Activated CD8-positive, alpha-beta T cell treated with anti-CD3 and anti-CD28 coated beads, Interleukin-2, amount 10 ng/mL, durations not matched to agents 7 days and 5 days (primary cell): Measurements from ENCODE around the gene SIN3A. TPM values are rescaled to one million over a fixed set of nuclear protein-coding genes. Genes with fewer than 3 reads are reported as not detected.
"Not testable (repeated sequence)": the region's sequence is repeated elsewhere in the genome, so short reads cannot be mapped to it uniquely, and the experiment has no call there.

Source experiments
- ATAC-seq: fragments of 150-1000 bp; cut with Tn5 transposase; one replicate; pipeline ENCODE4 v1.10.0; 2021; ENCODE audit warnings: moderate library complexity
- CTCF ChIA-PET: fragments of 350-600 bp; sonication (Branson Sonifier 250); formaldehyde crosslinking; loops from one replicate; lab custom pipeline; 2021; ENCODE audit warnings: antibody characterized with exemption; lab: Charles Lee
- POLR2A ChIA-PET: fragments of 350-600 bp; sonication (Branson Sonifier 250); formaldehyde crosslinking; loops from one replicate; lab custom pipeline; 2021; ENCODE audit warnings: antibody characterized with exemption; lab: Charles Lee
- DNase-seq: peaks from one replicate; pipeline ENCODE4 v3.0.0-alpha.2; 2020
- H3K27ac Mint-ChIP-seq: one replicate; pipeline ENCODE4 v1.8.0; 2021; ENCODE audit warnings: mild to moderate bottlenecking, mixed read lengths
- H3K27me3 Mint-ChIP-seq: one replicate; pipeline ENCODE4 v1.8.0; 2021; ENCODE audit warnings: low read depth, mixed read lengths
- H3K36me3 Mint-ChIP-seq: one replicate; pipeline ENCODE4 v1.8.0; 2021; ENCODE audit warnings: low read depth, mixed read lengths
- H3K4me1 Mint-ChIP-seq: one replicate; pipeline ENCODE4 v1.8.0; 2021; ENCODE audit warnings: low read depth, mixed read lengths
- H3K4me3 Mint-ChIP-seq: one replicate; pipeline ENCODE4 v1.8.0; 2021; ENCODE audit warnings: mild to moderate bottlenecking, mixed read lengths
- H3K9me3 Mint-ChIP-seq: one replicate; pipeline ENCODE4 v1.8.0; 2022; ENCODE audit warnings: mixed read lengths; ENCODE audit not compliant: insufficient read depth
- total RNA-seq, 2 experiments: library from RNA; stranded (reverse); gene quantifications; one replicate each; pipeline ENCODE4 v1.2.3, GENCODE V29; 2021

SIN3A gene
- total RNA-seq = 100 to 1,000 TPM in 1 of 2 experiments, 10 to 100 TPM in 1; 96.7 to 104 TPM

DNA sequence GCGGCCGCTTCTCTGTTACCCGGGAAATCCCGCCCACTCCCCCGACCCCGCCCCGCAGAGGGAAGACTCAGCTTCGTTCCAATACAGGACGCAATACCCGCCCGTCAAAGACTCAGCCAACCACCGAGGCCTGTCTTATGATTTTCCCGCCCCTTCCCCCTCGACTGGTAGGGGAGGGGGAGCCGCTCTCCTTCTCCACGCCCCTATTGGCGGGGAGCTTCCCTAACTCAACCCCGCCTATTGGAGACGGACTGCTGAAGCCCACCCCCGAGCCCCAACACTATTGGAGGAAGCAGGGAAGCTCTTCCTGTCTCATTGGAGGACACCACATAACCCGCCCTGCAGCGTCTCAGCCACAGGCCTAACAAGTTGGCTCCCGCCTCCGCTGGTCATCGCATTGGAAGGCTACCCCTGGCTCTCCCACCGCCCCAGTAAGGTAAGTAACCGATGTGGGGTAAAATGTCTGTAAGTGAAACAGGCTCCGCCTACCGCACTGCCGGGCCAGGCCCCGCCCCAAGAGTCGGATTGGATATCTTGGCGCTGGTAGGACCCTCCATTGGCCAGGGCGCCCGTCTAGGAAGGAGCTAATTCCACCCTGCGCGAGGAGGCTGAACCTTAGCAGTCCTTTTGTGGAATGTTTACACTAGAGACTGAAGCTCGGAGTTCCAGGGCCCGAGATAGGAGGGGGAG is at the start of gene SIN3A:
Gene SIN3A, minus strand, starts transcription at position 17 of the 690 bp plus-strand sequence. CDS start 21,315 bp downstream, outside the sequence.
- Mint-ChIP-seq H3K9me3 (no peaks in the 10 kb centered on the region), H3K4me3 (peak within 1 kb of the TSS; percentile 96), H3K27me3 (no peaks in the 10 kb centered on the region), H3K4me1 (peaks cover 36% of the 10 kb centered on the region), H3K27ac (peak within 1 kb of the TSS; percentile 98), H3K36me3 (peaks cover 11% of the 10 kb centered on the region)
- POLR2A ChIA-PET = interaction anchor here (0.6 to 7.2 kb wide), 22 partner anchors 14 to 1543 kb away, joined by 3 to 102 read pairs (median 4); partner anchors contain the start of genes ARID3B, FAM219B, IMP3 and MAN2C1
- peak; percentile 59 for ATAC-seq
- peak; percentile 100 for DNase-seq
- CTCF ChIA-PET = interaction anchor here (0.6 to 6.5 kb wide), 14 partner anchors 13 to 423 kb away, joined by 3 to 62 read pairs (median 4); partner anchors contain the start of genes IMP3, MAN2C1, PTPN9 and SNUPN

DNA sequence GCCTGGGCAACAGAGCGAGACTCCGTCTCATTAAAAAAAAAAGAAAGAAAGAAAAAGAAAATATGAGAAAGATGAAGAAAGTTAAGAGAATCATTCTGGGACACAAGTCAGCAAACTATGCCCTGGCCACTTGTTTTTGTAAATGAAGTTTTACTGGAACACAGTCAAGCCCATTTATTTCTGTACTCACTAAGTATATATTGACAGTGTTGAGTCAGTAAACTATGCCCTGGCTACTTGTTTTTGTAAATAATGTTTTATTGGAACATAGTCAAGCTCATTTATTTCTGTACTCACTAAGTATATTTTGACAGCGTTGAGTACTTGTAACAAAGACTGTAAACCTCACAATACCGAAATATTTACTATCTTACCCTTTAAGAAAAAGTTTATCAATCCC is 42.2 kb upstream of the SIN3A start:
- H3K27ac Mint-ChIP-seq = no peak overlapping the region
- ChIA-PET CTCF (interaction anchor here (2.8 kb wide), 1 partner anchor 15 kb away, joined by 9 read pairs; no protein-coding TSS in a partner anchor), POLR2A (interaction anchor here (0.7 kb wide), 1 partner anchor 278 kb away, joined by 3 read pairs; no protein-coding TSS in a partner anchor)
- ATAC-seq = no peak
- H3K4me3 Mint-ChIP-seq = no peak overlapping the region
- no peaks in the 10 kb centered on the region for H3K4me1 Mint-ChIP-seq
- H3K27me3 Mint-ChIP-seq = no peaks in the 10 kb centered on the region
- no peaks in the 10 kb centered on the region for H3K9me3 Mint-ChIP-seq
- H3K36me3 Mint-ChIP-seq = peaks cover 19% of the 10 kb centered on the region
- DNase-seq = no peak

DNA sequence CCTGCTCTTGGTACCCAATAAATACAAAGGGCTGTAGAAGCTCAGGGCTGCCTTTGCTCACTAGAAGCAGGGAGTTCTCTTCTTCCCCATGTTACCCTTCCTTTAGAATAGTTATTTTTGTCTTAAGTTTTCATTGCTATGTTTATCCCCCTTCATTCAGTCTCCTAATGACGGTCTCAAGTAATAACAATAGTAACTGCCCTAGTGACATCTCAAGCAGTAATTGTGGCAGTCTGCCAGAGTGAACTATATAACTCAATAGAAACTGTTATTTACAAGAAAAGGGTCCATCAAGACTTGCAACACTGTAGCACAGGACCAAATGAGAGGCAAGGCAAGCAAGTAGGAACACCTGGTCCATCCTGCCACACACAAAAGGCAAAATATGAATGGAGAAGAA is 32.5 kb upstream of the SIN3A start:
- Mint-ChIP-seq H3K4me1 (peaks cover 3% of the 10 kb centered on the region), H3K27ac (no peak overlapping the region), H3K36me3 (peaks cover 43% of the 10 kb centered on the region), H3K4me3 (no peak overlapping the region), H3K9me3 (no peaks in the 10 kb centered on the region), H3K27me3 (no peaks in the 10 kb centered on the region)
- POLR2A ChIA-PET = interaction anchor here (0.6 to 1.0 kb wide), 3 partner anchors 95 to 519 kb away, joined by 3 read pairs; partner anchors contain the start of gene IMP3
- DNase-seq (no peak), ATAC-seq (no peak)
- CTCF ChIA-PET = interaction anchor here (1.1 to 1.9 kb wide), 2 partner anchors 9 to 31 kb away, joined by 3 to 4 read pairs; no protein-coding TSS in a partner anchor

DNA sequence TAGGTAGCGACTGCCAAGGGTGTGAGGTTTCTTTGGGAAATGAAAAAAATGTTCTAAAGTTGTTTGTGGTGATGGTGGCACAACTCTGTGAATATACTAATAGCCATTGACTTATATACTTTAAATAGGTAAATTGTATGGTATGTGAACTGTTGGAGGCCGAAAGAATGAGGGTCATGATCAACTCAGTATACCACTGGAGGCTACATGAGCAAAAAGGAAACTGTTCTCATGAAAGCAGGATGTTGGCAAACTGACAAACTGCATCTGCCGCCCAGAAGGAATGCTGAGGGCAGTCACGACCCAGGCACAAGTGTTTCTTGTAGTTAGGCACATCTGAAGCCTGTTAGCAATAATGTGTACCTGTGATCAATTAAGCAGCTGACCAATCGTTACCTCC is 32.1 kb upstream of the SIN3A start:
- not testable (repeated sequence) for DNase-seq, H3K4me3 Mint-ChIP-seq, H3K4me1 Mint-ChIP-seq, H3K27ac Mint-ChIP-seq, ATAC-seq, H3K27me3 Mint-ChIP-seq, H3K9me3 Mint-ChIP-seq
- H3K36me3 Mint-ChIP-seq = peaks cover 44% of the 10 kb centered on the region
- CTCF ChIA-PET = interaction anchor here (1.1 to 1.9 kb wide), 2 partner anchors 9 to 31 kb away, joined by 3 to 4 read pairs; no protein-coding TSS in a partner anchor
- POLR2A ChIA-PET = interaction anchor here (0.6 to 1.0 kb wide), 2 partner anchors 95 to 157 kb away, joined by 3 read pairs; partner anchors contain the start of gene IMP3

DNA sequence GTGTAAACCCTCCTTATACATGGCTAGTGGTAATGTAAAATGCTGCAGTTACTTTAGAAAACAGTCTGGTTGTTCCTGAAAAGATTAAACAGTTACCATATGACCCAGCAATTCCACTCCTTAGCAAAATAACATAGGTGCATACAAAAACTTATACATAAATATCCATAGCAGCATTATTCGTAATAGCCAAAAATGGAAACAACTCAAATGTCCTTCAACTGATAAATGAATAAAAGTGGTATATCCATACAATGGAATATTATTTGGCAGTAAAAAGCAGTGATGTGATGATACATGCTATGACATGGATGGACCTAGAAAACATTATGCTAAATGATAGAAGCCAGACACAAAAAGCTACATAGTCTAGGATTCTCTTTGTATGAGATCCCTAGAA is 31.6 kb upstream of the SIN3A start:
- ATAC-seq (no peak), DNase-seq (no peak)
- Mint-ChIP-seq H3K27me3 (no peaks in the 10 kb centered on the region), H3K27ac (no peak overlapping the region), H3K4me3 (no peak overlapping the region), H3K36me3 (peaks cover 44% of the 10 kb centered on the region), H3K9me3 (no peaks in the 10 kb centered on the region), H3K4me1 (peaks cover 3% of the 10 kb centered on the region)
- ChIA-PET CTCF (interaction anchor here (1.9 kb wide), 1 partner anchor 30 kb away, joined by 4 read pairs; no protein-coding TSS in a partner anchor), POLR2A (interaction anchor here (0.6 kb wide), 1 partner anchor 96 kb away, joined by 3 read pairs; no protein-coding TSS in a partner anchor)

DNA sequence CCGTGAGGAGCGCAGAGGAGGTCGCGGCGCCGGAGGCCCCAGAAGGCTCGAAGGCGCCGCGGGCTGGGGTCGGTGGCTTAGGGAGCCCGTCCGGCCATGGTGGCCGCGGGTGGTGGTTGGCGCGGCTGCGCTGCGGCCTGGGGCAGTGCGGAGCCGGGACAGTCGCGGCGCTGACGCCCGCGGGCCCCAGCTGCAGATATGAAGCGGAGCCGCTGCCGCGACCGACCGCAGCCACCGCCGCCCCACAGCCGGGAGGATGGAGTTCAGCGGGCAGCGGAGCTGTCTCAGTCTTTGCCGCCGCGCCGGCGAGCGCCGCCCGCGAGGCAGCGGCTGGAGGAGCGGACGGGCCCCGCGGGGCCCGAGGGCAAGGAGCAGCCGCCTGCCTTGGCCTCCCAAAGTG is 29.0 kb upstream of the SIN3A start:
- DNase-seq, H3K9me3 Mint-ChIP-seq, CTCF ChIA-PET, POLR2A ChIA-PET, H3K27me3 Mint-ChIP-seq, ATAC-seq, H3K27ac Mint-ChIP-seq, H3K4me3 Mint-ChIP-seq, H3K4me1 Mint-ChIP-seq: not testable (repeated sequence)
- peaks cover 38% of the 10 kb centered on the region for H3K36me3 Mint-ChIP-seq

DNA sequence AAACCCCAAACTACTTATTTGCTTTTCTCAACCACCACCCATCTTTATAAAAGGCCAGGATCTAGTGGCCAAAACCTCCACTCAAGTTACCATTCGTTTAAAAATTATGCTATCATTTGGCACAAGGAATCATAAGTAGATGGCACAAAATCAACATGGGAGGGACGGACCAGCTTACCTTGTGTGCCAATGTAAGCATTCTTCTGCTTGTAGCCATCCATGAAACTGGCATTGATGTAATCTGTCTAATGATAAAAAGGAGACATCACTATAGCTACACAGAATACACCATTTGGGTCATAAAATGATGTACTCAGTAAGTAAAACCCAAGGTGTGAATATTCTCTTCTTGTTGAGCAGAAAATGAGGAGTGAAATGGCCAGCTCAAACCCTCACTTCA is 28.2 kb upstream of the SIN3A start:
- H3K4me3 Mint-ChIP-seq = no peak overlapping the region
- no peaks in the 10 kb centered on the region for H3K9me3 Mint-ChIP-seq
- peaks cover 36% of the 10 kb centered on the region for H3K36me3 Mint-ChIP-seq
- ChIA-PET POLR2A (interaction anchor here (1.1 kb wide), 1 partner anchor 13 kb away, joined by 3 read pairs; no protein-coding TSS in a partner anchor), CTCF (no interaction called here)
- peak overlapping the region; percentile 18 for H3K27ac Mint-ChIP-seq
- peaks cover 3% of the 10 kb centered on the region for H3K4me1 Mint-ChIP-seq
- ATAC-seq (no peak), DNase-seq (no peak)
- H3K27me3 Mint-ChIP-seq = no peaks in the 10 kb centered on the region

DNA sequence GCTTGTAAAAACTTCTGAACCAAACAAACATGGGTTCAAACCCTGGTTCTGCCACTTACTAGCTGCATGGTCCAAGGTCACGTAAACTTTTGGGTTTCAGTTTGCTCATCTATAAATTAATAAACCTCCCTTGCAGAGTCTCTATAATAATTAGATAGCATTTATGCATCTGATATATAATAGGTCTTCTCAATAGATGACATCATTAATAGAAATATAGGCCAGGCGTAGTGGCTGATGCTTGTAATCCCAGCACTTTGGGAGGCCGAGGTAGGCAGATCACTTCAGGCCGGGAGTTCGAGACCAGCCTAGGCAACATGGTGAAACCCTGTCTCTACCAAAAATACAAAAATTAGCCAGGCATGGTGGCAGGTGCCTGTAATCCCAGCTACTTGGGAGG is 25.6 kb upstream of the SIN3A start:
- H3K27me3 Mint-ChIP-seq, DNase-seq, H3K4me1 Mint-ChIP-seq, POLR2A ChIA-PET, ATAC-seq, H3K27ac Mint-ChIP-seq, H3K9me3 Mint-ChIP-seq, H3K4me3 Mint-ChIP-seq, CTCF ChIA-PET: not testable (repeated sequence)
- peaks cover 28% of the 10 kb centered on the region for H3K36me3 Mint-ChIP-seq

DNA sequence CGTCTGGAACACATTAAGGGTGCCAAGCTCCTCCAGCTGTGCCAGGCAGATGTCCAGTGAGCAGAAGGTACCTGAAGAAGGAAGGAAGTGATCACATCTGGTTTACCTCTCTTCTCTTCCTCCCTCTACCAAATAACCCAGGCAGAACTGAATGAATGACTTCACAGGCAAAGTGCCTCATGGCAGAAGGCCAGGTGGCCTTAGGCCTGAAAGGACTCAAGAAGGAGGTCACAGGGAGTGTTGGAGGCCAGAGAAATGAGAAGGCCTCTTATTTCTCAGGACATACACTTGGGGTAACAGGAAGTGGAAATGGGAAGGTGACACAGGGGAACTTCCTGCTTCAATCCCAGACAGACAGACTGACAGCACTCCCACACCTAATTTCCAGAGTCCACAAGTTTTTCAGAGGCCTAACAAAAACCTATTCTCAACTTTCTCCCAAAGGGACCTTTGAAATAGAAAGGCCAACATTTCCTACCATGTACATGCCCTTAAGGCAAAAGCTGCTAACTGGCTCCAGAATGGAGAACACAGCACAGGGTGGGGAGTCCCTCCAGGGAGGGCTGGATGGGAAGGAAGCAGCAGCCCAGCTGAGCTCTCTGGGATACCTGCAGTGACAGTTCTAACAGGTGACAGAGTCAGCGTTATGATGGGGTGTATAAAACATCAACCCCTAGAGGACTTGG is 17.6 kb upstream of the SIN3A start:
- no peaks in the 10 kb centered on the region for H3K27me3 Mint-ChIP-seq
- POLR2A ChIA-PET = interaction anchor here (0.8 to 1.1 kb wide), 2 partner anchors 13 to 171 kb away, joined by 3 read pairs; partner anchors contain the start of gene IMP3
- peak overlapping the region; percentile 70 for H3K27ac Mint-ChIP-seq
- DNase-seq (no peak), ATAC-seq (no peak)
- H3K36me3 Mint-ChIP-seq = peaks cover 64% of the 10 kb centered on the region
- H3K4me1 Mint-ChIP-seq = peaks cover 20% of the 10 kb centered on the region
- CTCF ChIA-PET = no interaction called here
- no peaks in the 10 kb centered on the region for H3K9me3 Mint-ChIP-seq
- no peak overlapping the region for H3K4me3 Mint-ChIP-seq

DNA sequence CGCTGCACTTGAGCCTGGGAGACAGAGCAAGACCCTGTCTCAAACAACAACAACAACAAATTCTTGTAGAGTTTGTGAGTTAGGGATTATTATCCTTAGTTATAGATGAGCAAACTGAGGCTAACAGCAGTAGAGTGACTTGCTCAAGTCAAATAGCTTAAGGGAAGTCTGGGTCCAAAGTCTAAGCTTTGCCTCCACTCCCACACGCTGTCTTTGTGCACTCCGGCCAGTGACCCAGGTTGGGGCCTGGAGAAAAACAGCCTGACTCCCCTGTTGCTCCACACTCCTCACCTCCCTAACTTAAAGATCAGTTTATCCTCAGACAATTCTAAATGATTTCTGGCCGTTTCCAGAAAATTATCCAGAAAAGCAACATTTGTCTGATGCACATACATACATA is 9.2 kb upstream of the SIN3A start:
- Mint-ChIP-seq H3K4me1 (peaks cover 14% of the 10 kb centered on the region), H3K4me3 (no peak overlapping the region), H3K36me3 (peaks cover 9% of the 10 kb centered on the region), H3K27me3 (no peaks in the 10 kb centered on the region), H3K9me3 (no peaks in the 10 kb centered on the region), H3K27ac (no peak overlapping the region)
- ATAC-seq (no peak), DNase-seq (no peak)
- POLR2A ChIA-PET = no interaction called here
- CTCF ChIA-PET = interaction anchor here (1.7 kb wide), 1 partner anchor 181 kb away, joined by 7 read pairs; no protein-coding TSS in a partner anchor

DNA sequence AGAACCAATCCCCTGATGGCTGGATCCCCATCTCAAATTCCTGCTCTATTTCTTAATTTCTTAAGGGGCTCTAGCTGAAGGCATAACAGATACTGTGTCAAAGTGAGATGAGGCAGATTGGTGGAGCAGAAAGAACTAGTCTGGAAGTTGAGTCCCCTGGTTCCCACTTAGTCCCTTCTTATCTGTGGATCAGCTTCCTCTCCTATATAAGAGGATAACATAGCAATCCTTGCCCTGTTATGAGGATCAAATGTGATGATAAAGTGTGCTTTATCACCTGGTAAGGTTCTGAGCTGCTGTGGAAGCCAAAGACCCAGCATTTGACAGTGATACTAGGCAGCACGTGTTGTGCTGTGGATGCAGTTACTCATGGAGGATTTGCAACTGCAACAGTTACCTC is 8.1 kb upstream of the SIN3A start:
- no peaks in the 10 kb centered on the region for H3K27me3 Mint-ChIP-seq
- DNase-seq (no peak), ATAC-seq (no peak)
- ChIA-PET POLR2A (no interaction called here), CTCF (interaction anchor here (1.7 kb wide), 1 partner anchor 182 kb away, joined by 7 read pairs; no protein-coding TSS in a partner anchor)
- no peak overlapping the region for H3K27ac Mint-ChIP-seq
- peaks cover 12% of the 10 kb centered on the region for H3K4me1 Mint-ChIP-seq
- H3K9me3 Mint-ChIP-seq = no peaks in the 10 kb centered on the region
- peaks cover 3% of the 10 kb centered on the region for H3K36me3 Mint-ChIP-seq
- no peak overlapping the region for H3K4me3 Mint-ChIP-seq
